Measurements from ENCODE around the gene TSSC4. TPM values are rescaled to one million over a fixed set of nuclear protein-coding genes. Genes with fewer than 3 reads are reported as not detected.

The TSSC4 gene
- total RNA-seq, 1 donor from 2014 or later = 52.2 TPM

DNA sequence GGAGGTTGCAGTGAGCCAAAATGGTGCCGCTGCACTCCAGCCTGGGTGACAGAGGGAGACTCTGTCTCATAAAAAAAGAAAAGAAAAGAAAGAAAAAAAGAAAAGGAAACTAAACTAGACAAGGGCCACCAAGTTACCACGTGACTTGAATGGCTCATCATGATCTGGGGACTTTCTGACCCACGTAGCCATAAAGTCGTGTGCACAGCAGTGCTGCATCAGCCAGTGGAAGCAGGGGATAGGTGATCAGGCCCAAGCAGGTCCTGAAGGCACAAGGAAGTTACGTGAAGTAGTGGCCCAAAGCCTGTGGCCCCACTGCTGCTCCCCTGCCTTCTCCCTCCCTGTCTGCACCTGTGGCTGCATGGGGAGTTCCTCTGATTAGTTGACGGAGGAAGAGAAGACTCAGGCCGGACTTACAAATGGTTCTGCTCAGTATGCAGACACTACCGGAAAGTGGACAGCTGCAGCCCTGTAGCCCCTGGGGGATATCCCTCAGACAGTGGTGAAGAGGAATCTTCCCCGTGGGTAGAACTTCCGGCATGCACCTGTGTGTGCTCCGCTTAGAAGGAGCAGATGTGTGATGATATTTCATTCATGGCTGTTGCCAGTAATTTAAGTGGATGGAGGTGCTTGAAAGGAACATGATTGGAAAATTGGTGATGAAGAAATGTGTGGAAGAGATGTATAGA is 41.7 kb upstream of the TSSC4 start:
- Mint-ChIP-seq H3K4me3 (ENCODE audit: unreplicated experiment) (no peak overlapping the region), H3K27me3 (ENCODE audit: low read depth) (no peaks in the 10 kb centered on the region), H3K4me1 (ENCODE audit: low read depth) (peaks cover 9% of the 10 kb centered on the region), H3K9me3 (ENCODE audit: low read depth) (no peaks in the 10 kb centered on the region), H3K36me3 (ENCODE audit: low read depth) (peaks cover 1% of the 10 kb centered on the region), H3K27ac (ENCODE audit: unreplicated experiment) (no peak overlapping the region)
- DNase-seq (ENCODE audit: low spot score) = no peak
- TF ChIP-seq, protein P1, sequence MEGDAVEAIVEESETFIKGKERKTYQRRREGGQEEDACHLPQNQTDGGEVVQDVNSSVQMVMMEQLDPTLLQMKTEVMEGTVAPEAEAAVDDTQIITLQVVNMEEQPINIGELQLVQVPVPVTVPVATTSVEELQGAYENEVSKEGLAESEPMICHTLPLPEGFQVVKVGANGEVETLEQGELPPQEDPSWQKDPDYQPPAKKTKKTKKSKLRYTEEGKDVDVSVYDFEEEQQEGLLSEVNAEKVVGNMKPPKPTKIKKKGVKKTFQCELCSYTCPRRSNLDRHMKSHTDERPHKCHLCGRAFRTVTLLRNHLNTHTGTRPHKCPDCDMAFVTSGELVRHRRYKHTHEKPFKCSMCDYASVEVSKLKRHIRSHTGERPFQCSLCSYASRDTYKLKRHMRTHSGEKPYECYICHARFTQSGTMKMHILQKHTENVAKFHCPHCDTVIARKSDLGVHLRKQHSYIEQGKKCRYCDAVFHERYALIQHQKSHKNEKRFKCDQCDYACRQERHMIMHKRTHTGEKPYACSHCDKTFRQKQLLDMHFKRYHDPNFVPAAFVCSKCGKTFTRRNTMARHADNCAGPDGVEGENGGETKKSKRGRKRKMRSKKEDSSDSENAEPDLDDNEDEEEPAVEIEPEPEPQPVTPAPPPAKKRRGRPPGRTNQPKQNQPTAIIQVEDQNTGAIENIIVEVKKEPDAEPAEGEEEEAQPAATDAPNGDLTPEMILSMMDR (IDR thresholded peaks at IDR 0.05) = no peak

DNA sequence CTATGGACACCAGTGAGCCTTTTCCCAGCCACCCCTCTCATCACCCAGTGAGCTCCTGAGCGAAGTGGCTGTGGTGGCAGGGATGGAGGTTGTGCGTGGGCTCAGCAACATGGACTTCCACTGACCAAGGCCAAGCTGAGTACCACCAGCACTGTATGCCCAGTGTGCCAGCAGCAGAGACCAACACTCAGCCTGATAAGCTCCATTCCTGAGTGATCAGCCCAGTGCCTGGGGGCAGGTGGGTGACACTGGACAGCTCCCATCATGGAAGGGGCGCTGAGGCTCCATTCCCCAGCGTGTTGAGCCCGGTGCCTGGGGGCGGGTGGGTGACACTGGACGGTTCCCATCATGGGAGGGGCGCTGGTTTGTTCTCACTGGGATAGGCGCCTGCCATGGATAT is 41.0 kb upstream of the TSSC4 start:
- H3K27ac Mint-ChIP-seq (ENCODE audit: unreplicated experiment) = no peak overlapping the region
- DNase-seq (ENCODE audit: low spot score) = no peak
- H3K36me3 Mint-ChIP-seq (ENCODE audit: low read depth) = peaks cover 2% of the 10 kb centered on the region
- H3K27me3 Mint-ChIP-seq (ENCODE audit: low read depth) = no peaks in the 10 kb centered on the region
- peaks cover 9% of the 10 kb centered on the region for H3K4me1 Mint-ChIP-seq (ENCODE audit: low read depth)
- no peaks in the 10 kb centered on the region for H3K9me3 Mint-ChIP-seq (ENCODE audit: low read depth)
- H3K4me3 Mint-ChIP-seq (ENCODE audit: unreplicated experiment) = no peak overlapping the region
- TF ChIP-seq, protein P1 (IDR thresholded peaks at IDR 0.05) = no peak

DNA sequence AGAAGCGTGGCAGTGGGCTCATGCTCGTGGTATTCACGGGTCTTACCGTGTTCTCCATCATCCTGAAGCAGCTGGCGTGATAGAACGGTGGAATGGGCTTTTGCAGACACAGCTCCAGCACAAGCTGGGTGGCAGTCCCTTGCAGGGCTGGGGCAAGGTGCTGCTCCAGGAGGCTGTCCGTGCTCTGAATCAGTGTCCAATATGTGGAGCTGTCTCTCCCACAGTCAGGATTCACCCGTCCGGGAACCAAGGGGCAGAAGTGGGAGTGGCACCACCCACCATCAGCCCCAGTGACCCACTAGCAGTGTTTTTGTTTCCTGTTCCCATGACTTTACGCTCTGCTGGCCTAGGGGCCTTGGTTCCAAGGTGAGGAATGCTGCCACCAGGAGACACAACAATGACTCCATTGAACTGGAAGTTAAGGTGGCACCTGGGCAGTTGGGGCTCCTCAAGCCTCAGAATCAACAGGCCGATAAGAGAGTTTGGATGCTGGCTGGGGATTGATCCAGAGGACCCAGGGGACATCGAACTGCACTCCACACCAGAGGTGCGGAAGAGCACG is 40.4 kb upstream of the TSSC4 start:
- Mint-ChIP-seq H3K9me3 (ENCODE audit: low read depth) (no peaks in the 10 kb centered on the region), H3K36me3 (ENCODE audit: low read depth) (peaks cover 2% of the 10 kb centered on the region), H3K4me3 (ENCODE audit: unreplicated experiment) (no peak overlapping the region), H3K27ac (ENCODE audit: unreplicated experiment) (no peak overlapping the region), H3K27me3 (ENCODE audit: low read depth) (no peaks in the 10 kb centered on the region), H3K4me1 (ENCODE audit: low read depth) (peaks cover 4% of the 10 kb centered on the region)
- TF ChIP-seq, protein P1 (IDR thresholded peaks at IDR 0.05) = no peak
- DNase-seq (ENCODE audit: low spot score) = no peak

DNA sequence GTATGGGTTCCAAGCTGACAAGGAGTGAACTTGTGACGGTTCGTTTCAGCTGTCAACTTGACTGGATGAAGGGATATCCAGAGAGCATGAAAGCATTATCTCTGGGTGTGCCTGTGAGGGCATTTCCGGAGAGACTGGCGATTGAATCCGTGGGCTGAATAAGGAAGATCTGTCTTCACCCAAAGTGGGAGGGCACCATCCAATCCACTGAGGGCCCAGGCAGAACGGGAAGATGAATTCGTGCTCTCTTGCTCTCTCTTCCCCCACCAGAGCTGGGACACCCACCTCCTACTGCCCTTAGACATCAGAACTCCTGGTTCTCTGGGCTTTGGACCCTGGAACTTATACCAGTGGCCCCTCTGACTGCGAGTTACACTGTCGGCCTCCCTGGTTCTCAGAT is 39.0 kb upstream of the TSSC4 start:
- TF ChIP-seq, protein P1 (IDR thresholded peaks at IDR 0.05) = no peak
- Mint-ChIP-seq H3K4me1 (ENCODE audit: low read depth) (no peaks in the 10 kb centered on the region), H3K36me3 (ENCODE audit: low read depth) (peaks cover 2% of the 10 kb centered on the region), H3K27me3 (ENCODE audit: low read depth) (no peaks in the 10 kb centered on the region), H3K9me3 (ENCODE audit: low read depth) (no peaks in the 10 kb centered on the region), H3K4me3 (ENCODE audit: unreplicated experiment) (no peak overlapping the region), H3K27ac (ENCODE audit: unreplicated experiment) (no peak overlapping the region)
- DNase-seq (ENCODE audit: low spot score) = no peak

DNA sequence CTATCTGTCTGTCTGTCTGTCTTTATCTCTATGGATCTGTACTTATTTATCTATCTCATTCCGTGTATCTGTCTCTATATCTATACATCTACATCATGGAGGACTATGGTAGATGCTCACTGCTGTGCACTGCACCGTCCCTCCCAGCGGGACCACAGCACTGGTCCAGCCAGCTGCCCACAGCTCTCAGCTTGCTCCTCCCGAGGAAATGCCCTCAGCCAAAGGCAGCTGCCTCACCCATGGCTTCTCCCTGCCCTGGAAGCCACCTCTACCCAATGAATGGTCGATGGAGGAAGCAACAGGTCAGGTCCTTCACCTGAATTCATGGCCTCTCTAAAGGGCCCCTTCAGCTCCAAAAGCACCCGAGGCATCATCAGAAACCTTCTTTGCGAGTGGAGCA is 38.1 kb upstream of the TSSC4 start:
- Mint-ChIP-seq H3K36me3 (ENCODE audit: low read depth) (peaks cover 2% of the 10 kb centered on the region), H3K4me1 (ENCODE audit: low read depth) (no peaks in the 10 kb centered on the region), H3K27ac (ENCODE audit: unreplicated experiment) (no peak overlapping the region), H3K4me3 (ENCODE audit: unreplicated experiment) (no peak overlapping the region), H3K9me3 (ENCODE audit: low read depth) (no peaks in the 10 kb centered on the region), H3K27me3 (ENCODE audit: low read depth) (no peaks in the 10 kb centered on the region)
- DNase-seq (ENCODE audit: low spot score) = no peak
- TF ChIP-seq, protein P1 (IDR thresholded peaks at IDR 0.05) = no peak

Data from chondrocyte (in vitro differentiated cells).